Activated CD4-positive, CD25-positive, alpha-beta regulatory T cell (primary cell): Measurements from ENCODE around the gene NXPH4.

Source experiments
- DNase-seq, 4 experiments: peaks; one replicate each; lab custom pipeline; 2025; lab: John Stamatoyannopoulos, UW

The NXPH4 gene

DNA sequence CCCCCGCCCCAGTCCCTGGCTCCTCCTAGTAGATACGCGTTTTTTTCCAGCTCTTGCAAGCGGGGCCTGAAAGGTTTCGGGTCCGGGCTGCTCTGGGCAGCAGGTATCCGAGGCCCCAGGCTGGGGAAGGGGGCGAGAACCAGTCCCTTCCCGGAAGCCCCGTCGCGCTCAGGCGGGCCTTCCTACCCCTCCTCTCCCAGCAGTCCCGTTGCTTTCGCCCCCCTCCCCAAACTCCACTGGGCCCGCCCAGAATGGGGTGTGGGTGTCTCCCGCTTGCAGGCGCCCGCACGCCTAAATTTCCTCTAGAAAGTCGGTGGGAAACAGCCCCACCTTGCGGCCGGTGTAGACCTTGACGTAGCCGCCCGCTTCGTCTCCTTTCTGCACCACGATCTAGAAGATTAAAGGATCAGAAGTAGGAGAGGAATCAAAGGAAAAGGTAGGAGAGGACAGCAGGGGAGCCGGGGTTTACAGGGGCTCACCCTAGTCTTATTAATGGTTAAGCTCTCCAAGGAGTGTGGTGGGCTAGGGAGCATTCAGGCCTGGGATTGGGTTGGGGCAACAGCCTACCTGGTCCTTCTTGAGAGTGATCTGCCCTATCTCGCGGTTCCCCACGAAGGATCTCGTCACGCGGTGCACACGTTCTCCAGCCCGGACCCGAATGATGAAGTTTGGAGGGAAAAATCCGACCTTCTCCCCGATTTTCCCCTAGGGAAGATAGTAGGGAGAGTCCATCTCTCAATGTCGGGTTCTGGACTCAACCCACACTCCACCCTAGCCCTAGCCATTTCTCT is 27.1 kb downstream of the NXPH4 start:
- DNase-seq: peak; percentile 55 to 77 (median 60)

DNA sequence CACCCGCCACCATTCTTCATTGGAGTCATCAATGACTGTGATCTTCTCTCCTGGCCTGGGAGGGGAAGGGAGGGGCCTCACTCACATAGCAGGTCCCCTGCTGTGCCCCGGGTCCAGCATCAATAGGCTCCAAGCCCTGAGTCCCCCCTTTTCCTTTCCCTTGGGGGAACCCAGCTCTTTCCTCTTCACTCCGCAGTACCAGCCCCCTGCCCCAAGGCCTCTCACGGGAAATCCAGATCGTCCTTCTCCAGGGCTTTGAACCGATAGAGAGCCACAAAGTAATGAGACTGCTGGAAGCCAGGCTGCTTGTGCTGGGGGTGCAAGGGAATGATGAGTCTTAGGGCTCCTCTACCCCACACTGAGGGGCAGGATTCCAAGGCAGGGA is 27.7 kb downstream of the NXPH4 start:
- DNase-seq: no peak

DNA sequence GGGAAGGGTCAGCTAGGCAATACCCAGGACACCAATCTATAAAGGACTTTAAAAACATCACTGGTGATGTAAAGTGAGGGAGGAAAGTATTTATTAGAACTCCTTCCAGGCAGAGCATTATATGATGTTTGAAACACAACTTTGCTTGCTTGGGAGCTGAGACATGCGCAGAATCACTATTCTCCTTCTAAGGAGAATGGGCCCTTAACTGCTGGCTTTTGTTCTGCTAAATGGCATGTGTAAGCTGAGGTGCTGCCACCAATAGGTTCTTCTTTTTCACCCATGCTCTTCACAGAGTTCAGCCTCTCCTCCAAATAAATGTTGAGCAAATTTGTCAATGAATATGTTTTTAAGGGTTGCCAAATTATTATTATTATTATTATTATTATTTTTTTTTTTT is 30.4 kb downstream of the NXPH4 start:
- no peak for DNase-seq

DNA sequence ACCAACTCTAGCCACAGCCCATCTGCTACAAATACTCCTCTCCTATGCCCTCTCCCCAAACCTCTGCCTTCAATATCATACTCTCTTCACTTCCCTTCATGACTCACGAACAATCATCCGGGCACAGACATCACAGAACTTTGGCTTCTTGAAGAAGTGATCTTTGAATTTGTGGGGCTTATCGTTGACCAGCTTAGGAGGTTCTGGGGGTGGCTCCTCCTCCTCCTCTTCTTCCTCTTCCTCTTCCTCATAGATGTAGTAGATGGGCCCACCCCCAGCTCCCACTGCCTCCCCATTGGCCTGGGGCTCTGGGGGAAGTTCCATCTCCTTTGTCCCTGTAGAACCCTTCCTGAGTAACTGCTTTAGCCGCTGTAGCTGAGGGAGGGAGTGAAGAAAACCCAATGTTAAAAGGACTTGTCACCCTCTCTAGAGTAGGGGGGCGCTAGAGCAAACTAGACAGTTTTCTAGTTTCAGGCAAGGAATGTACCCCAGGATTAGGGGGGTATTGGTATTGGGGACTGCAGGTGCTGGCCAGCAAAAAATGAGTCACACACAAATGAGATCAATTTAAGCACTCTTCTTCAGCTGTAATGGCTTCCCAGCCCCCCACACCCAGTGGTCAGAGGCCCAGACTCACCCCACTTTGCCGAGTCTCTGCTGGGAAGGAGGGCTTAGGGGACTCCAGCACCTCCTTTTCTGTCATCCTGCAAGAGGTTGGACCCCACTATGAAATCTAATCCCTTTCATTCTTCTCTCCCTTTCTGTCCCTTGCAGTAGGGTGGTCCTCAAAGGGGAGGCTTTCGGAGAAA is 32.5 kb downstream of the NXPH4 start:
- no peak for DNase-seq

DNA sequence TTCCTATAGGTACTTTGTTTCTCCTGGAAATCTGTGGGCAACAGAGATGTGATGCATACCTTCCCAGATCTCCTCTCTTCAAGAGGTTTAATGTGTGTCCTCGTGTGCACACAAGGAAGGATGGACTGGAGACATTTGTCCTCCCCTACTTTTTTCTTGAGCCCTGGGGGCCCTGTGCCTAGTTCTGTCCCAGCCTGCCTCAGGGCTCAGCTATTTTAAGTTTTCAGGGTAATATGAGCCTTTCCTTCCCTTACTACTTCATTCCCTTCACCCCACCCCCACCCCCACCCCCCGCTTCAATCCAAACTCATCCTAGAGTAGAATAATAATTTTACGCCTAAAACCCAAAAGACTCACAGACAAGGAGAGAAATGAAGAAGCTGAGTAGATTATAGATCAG is 33.9 kb downstream of the NXPH4 start:
- no peak for DNase-seq

DNA sequence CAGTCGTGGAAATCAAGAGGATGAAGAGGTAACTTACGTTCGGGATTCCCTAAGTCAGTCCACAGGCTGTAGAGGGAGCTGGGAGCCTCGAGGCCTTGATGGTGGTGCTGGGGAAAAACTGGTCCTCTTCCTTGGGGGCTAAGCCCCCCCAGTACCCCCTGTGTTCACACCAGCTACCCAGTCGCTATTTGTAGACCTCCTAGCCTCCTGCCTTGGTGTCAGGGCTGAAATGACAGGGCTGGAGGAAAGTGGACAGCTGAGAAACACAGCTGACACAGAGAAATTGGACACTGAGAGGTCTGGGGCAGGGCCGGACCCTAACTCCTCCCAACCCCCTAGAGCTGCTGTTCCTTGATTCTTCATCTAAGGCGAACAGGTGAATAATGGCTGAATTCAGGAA is 34.4 kb downstream of the NXPH4 start, which contains the start of gene STAC3:
TSS of gene STAC3 (minus strand) at position 232 of the 400 bp plus-strand sequence. CDS start 1,551 bp downstream, outside the sequence.
- DNase-seq: no peak

DNA sequence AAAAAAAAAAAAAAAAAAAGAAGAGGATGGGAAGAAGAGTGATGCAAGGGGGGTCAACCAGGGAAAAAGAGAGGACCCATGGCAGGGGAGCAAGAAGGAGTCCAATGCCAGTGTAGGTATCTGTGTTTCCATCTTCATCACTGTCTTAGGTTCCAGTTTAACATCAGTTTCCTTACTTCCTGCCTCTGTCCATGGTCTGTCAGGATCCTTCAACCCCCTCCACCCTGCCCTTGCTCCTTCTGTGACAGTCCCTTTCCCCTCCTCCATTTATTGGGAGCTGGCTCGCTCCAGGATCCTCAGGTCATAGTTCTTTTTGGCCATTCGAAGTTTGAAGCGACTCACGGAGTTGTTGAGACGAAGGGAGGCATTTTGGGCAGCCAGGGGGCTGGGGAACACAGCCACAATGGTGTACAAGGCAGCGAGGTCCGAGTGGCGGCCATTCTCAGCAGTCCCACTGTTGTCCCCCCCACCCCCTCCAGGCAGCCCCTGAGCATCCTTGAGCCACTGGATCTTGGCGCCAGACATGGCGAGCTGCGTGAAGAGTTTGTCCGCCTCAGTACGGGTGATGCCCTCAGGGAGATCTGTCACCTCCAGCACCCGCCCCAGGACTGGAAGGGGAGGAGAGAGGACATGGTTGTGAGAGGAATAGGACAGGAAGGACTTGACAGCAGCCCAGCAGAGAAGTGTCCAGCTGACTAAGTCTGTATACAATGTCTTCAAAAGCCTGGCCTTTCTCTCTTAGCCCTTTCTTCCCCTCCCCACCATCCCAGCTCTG is 38.1 kb downstream of the NXPH4 start:
- DNase-seq: no peak

DNA sequence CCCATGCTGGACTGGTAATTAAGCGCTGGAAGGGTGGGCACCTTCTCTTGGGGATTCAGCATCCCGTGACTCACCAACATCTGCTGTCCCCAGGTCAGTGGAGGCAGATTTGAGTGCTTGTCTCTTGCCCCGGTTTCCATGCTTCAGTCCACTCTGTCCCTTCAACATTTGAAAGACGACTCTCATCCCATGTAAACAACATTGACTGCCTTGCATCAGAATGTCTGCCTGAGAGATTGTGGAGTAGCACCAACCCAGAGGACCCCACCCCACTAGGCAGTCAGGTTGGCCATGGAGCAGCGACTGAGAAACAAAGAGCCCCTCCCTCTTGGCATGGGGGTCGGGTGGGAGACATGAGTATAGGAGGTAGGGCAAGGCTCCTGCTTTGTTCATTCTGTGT is 39.3 kb downstream of the NXPH4 start:
- DNase-seq: no peak

DNA sequence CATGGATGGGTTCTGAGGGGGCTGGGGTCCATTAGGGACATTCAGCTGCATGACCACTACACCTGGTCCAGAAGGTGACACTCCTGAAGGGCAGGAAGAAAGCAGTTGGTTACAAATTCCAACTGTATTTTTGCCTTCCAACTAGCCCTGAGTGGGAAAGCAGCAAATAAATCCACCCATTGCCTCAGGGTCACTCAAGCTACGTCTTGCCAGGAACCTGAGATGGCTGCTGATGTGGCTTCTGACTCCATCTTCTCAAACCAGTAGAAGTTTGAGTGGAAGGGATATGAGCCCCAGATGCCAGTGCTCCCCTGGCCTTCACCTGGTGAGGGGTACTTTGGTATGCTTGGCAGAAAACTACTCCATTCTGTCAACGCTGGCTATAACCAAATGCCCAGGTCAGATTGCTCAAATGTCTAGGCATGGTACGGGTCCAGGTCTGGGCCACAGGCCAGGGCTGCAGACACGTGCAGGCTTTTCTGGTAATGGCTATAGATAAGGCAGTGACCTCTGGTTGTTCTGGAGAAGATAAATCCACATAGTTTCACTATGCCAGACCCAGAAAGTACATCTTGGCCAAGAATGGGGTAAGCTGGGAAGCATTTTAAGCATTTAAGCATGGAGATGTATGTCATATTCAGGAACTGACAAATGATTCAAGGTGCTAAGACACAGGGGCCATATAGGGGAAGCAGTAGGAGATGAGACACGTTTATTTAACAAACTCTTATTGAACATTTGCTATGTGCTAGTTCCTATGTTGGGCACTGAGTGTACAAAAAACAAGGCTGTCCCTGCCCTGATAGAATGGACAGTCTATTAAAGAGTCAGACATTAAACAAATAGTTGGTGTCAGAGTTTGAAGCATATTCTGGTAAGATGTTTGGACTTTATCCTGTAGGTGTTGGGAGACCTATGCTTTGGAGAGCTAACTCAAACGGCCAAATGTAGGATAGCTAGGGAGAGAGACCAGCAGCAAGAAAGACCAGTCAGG is 42.7 kb downstream of the NXPH4 start:
- no peak for DNase-seq

DNA sequence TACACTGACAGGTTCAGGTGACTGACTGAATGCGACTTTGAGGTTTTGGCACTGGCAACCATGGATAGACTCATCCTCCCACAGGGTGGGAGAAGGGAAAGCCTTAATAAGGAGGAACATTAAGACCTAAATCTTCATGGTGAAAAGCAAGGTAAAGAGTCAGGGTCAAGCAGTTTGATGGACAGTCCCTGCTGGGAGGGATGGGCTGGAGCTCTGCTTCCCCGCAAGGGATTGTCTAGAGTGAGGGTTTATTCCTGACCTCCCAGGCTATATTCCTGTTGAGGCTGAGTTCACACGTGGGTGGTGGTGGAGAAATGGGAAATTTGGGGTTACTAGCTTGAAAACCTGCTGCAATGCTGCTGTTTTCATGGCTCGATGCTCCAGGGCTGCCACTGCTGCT is 43.8 kb downstream of the NXPH4 start:
- no peak for DNase-seq

DNA sequence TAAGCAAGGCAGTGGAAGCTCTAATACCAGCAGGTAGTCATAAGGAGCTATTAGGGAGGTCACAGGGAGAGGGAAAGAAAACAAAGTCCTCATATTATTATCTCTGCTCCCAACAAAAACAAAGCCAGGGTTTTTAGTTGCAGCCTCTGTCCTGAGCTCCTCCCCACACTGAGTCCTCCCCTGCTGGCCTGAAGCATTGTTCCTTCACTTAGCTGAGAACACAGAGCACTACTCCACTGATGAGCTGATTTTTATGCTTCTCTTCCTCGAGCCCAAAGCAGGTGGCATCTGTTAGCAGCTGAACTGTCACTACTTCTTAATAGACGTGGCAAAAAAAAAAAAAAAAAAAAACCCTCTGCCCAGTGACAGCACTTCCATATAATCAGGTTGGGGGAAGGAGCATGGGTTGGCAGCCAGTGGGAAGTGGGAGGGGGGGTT is 44.9 kb downstream of the NXPH4 start:
- DNase-seq: no peak

DNA sequence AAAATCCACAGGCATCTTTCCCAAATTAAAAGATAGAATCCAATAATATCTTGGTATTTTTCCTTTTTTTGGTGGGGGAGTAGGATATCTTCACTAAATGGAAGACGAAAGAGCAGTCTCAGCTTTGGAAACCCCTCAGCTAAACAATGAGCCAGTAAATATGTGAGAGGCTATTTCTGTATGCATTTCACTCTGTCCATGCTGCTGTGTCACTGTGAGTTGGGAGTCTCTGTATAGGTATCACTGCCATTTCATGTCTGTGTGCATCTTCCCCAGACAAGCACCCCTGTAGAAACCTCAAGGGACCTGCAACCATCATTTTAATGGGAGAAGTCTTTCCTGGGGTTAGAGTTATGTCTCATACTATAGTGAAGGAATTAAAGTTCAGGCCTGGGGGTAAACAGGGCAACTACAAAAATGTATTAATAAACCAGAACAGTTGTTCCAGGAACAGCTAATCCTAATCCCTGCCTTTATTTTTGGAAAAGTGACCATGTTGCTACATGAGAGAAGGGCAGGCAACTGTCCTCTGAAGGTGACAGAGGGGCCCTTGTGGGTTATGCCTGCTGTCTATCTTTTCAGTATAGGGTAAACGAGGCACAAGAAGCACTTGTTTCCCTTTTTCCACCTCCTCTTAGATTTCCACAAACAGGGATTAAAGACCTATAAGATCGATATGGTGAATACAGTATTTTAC is 45.7 kb downstream of the NXPH4 start:
- DNase-seq: no peak

DNA sequence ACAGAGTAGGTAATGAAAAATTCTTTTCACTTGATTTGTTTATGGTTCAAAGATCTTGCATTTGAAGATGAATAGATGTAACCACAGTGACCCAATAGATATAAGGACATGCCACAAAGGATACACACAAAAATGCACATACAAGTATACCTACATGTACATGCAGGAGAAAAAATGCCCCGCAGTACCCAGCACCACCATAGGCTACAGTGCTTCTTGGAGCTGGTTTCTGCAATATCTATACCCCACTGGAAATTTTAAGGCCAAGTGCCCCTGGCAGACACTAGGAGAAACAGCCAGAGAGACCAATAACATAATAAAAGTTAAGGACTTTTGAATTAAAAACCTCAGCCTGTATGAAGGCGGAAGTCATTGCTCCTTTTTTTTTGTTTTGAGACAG is 46.5 kb downstream of the NXPH4 start:
- DNase-seq: no peak

DNA sequence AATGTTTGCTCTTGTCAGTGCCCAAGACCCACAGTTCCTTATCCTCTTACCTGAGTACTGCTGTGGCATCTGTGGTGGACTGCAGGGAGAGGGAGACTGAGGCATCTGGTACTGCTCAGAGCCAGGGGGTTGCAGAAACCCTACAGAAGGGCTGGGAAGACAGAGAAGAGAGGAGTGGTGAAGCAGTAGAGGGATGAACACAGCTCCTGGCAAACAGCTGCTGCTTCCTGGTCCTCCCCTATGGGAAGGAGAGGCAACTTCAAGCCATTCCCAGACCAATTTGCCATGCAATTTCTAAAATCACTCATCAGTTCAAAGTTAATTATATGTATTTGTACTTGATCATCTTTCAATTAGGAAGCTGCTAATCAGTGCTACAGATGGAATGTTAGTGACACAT is 50.1 kb downstream of the NXPH4 start:
- no peak for DNase-seq

DNA sequence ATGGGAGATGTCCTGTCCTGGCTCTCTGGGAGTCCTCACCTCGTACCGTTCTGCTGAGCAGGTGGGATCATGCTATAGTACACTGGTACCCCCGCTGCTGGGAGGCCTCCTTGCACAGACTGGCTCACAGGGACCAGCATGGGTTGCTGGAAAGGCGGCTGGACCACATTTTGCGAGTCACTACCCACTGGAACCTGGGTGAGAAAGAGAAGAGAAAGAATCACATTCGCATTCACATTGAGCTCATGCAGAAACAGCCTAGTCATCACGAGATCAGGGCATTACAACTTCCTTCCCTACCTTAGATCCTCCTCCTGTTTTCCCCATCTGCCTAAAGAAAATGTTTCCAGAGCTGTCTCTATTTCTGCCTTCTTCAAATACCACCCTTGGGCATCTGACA is 51.7 kb downstream of the NXPH4 start:
- DNase-seq: no peak

DNA sequence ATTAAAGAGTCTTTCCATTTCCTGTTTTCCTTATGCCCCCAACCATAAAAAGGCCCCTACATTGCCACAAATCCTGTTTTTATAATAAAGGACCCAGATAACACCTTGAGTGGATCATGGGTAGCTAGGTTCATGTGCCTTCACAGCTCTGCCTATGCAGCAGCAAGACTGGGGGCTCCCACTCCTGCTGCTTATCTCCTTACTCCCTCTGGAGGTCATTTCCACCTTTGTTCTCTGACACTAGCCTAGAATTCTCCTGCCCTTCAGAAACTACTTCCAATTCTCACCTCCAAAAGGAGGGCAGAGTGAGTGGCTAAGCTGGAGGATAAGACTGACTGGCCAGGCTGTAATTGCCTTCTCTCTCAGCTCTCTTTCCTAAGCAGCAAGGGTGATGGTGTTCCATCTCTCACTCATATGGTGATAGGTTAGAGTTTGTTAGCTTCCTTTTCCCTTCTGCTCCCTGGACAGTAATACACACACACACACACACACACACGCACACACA is 54.4 kb downstream of the NXPH4 start:
- DNase-seq: no peak

DNA sequence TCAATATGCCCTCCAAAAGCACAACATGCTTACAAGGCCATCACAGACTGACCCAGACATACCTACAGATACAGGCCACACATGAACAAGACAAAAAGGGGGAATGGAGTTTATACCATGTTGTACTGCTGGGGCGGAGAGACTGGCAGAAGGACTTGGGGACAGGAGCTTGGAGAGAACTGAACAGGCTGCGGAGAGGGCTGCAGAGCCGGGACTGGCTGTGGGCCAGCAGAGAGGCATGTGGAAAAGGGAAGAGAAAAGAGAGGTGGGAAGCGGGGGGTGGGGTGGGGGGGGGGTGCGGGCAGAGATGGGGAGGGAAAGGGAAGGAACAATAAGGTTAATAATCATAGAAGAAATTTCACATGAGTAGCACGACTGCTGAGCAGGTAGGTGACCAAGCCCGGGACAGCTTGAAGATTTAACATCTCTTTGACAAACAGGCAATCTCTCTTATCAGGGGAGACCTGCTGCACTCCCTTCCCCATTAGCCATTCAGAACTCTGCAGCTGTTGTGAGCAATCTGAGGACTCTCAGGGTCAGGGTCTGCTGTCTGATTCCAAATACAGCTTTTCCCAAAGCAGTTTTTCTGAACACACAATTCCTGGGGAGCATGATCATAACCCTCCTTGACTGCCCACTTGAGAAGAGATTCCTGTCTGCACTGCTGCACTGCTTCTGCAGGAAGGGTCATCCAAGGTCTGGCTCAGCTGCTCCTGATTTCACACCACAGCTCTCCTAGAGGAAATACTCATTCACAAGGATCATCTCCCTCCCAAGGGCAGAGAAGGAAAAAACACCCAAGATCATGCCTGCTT is 56.0 kb downstream of the NXPH4 start:
- DNase-seq: no peak

DNA sequence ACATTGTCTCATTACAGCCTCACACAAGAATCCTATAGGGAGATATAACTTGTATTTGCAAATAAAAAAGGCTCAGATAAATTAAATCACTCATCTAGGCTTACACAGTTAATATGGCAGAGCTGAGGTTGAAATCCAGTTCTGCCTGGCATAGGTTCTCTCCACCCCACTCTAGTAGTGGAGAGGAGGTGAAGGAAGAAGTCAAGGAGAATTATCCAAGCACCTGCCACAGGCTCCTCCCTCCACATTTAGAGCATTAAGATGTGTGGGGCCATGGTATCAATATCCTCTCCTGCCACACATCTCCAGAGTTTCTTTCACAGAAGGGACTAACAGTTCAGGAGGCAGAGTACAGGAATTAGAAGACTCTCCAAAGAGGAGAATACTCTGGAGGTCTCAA is 56.9 kb downstream of the NXPH4 start:
- no peak for DNase-seq
